Measurements from ENCODE around the gene SCFD2. TPM values are rescaled to one million over a fixed set of nuclear protein-coding genes. Genes with fewer than 3 reads are reported as not detected.

The SCFD2 gene
- polyA plus RNA-seq, 1 of the 3 experiments (the other 2 are of a cell fraction), result 14.1 TPM

GRCh38 chr4:52979821-52980590 is 385.9 kb downstream of the SCFD2 start:
- CTCF ChIA-PET, result interaction anchor here (0.9 to 9.8 kb wide), 5 partner anchors 113 to 745 kb away, joined by 4 to 135 read pairs (median 76); no protein-coding TSS in a partner anchor
- H3K36me3 ChIP-seq (replicated peaks in 1 of 2; ENCODE audit: control insufficient read depth in 1 of 2, insufficient read depth in 2 of 2, low read length in 1 of 2), result no peaks in the 10 kb centered on the region
- no peaks in the 10 kb centered on the region for H3F3A ChIP-seq (replicated peaks; ENCODE audit: insufficient read depth)
- H3K9me2 ChIP-seq, result no peaks in the 10 kb centered on the region
- 93% methylated on average over 3 of the region's 3 CpGs for WGBS (ENCODE audit: low lambda C conversion rate)
- H3K4me2 ChIP-seq, result no peak overlapping the region
- no peak overlapping the region for H3K9ac ChIP-seq
- no peaks in the 10 kb centered on the region for H3K79me2 ChIP-seq (ENCODE audit: insufficient read depth)
- no peak overlapping the region for H2AFZ ChIP-seq (ENCODE audit: low read depth)
- no peak overlapping the region; a peak in 1 of 4 replicates for H3K27ac ChIP-seq (ENCODE audit: low read depth in 2 of 2, low read length in 1 of 2)
- POLR2A ChIA-PET, result no interaction called here
- H3K9me3 ChIP-seq, result no peaks in the 10 kb centered on the region
- no peaks in the 10 kb centered on the region for H3K27me3 ChIP-seq (ENCODE audit: insufficient read depth)
- TF ChIP-seq RAD21 (IDR thresholded peaks at IDR 0.05; ENCODE audit: low read length), result peak; percentile 35; the same call in 1 of the 2 replicates
- no peak for TF ChIP-seq IRF3 (IDR thresholded peaks at IDR 0.05; ENCODE audit: low read depth, low read length)
- no peak overlapping the region for H3K4me3 ChIP-seq (ENCODE audit: low read depth in 2 of 2, low read length in 1 of 2)
- no peak for DNase-seq
- no peaks in the 10 kb centered on the region for H4K20me1 ChIP-seq (ENCODE audit: insufficient read depth)
- peaks cover 0 to 26% of the 10 kb centered on the region in 2 experiments; a peak in 2 of 4 replicates for H3K4me1 ChIP-seq (ENCODE audit: control insufficient read depth in 1 of 2, insufficient read depth in 2 of 2, low read depth in 1 of 2, low read length in 1 of 2)

GRCh38 chr4:52979020-52979419 is 386.8 kb downstream of the SCFD2 start:
- H3K4me1 ChIP-seq (ENCODE audit: control insufficient read depth in 1 of 2, insufficient read depth in 2 of 2, low read depth in 1 of 2, low read length in 1 of 2), result peaks cover 0 to 24% of the 10 kb centered on the region in 2 experiments; a peak in 2 of 4 replicates
- H4K20me1 ChIP-seq (ENCODE audit: insufficient read depth), result no peaks in the 10 kb centered on the region
- ChIA-PET POLR2A (no interaction called here), CTCF (interaction anchor here (0.6 kb wide), 1 partner anchor 811 kb away, joined by 3 read pairs; no protein-coding TSS in a partner anchor)
- no peak for DNase-seq
- H3K36me3 ChIP-seq (replicated peaks in 1 of 2; ENCODE audit: control insufficient read depth in 1 of 2, insufficient read depth in 2 of 2, low read length in 1 of 2), result no peaks in the 10 kb centered on the region
- H3K4me3 ChIP-seq (ENCODE audit: low read depth in 2 of 2, low read length in 1 of 2), result no peak overlapping the region
- no peaks in the 10 kb centered on the region for H3K27me3 ChIP-seq (ENCODE audit: insufficient read depth)
- H3K27ac ChIP-seq (ENCODE audit: low read depth in 2 of 2, low read length in 1 of 2), result no peak overlapping the region
- no peaks in the 10 kb centered on the region for H3K79me2 ChIP-seq (ENCODE audit: insufficient read depth)
- no peaks in the 10 kb centered on the region for H3K9me3 ChIP-seq
- no peak overlapping the region for H3K4me2 ChIP-seq
- no peaks in the 10 kb centered on the region for H3K9me2 ChIP-seq
- TF ChIP-seq TCF12 (IDR thresholded peaks at IDR 0.05) (no peak), TEAD4 (IDR thresholded peaks at IDR 0.05; ENCODE audit: borderline replicate concordance, insufficient read depth) (no peak), IRF3 (IDR thresholded peaks at IDR 0.05; ENCODE audit: low read depth, low read length) (no peak), NFIC (IDR thresholded peaks at IDR 0.05; ENCODE audit: borderline replicate concordance) (no peak), RFX5 (IDR thresholded peaks at IDR 0.05; ENCODE audit: low read length) (no peak), RAD21 (IDR thresholded peaks at IDR 0.05; ENCODE audit: low read length) (peak; percentile 22; the same call in 1 of the 2 replicates), YY1 (IDR thresholded peaks at IDR 0.05; ENCODE audit: low read depth) (no peak), CTCF (IDR thresholded peaks at IDR 0.05) (no peak), JUND (IDR thresholded peaks at IDR 0.05) (no peak), ZBTB33 (IDR thresholded peaks at IDR 0.05; ENCODE audit: borderline replicate concordance, low read depth) (no peak), SMC3 (IDR thresholded peaks at IDR 0.05; ENCODE audit: low read depth, low read length) (peak; percentile 15; the same call in 1 of the 2 replicates), USF1 (IDR thresholded peaks at IDR 0.05; ENCODE audit: borderline replicate concordance, low read depth) (no peak), FOXJ3 (CRISPR knock-in tag; IDR thresholded peaks at IDR 0.05) (no peak), USF2 (IDR thresholded peaks at IDR 0.05; ENCODE audit: borderline replicate concordance, low read depth, low read length) (no peak), FOXM1 (IDR thresholded peaks at IDR 0.05; ENCODE audit: low read depth) (no peak)
- no peak overlapping the region for H2AFZ ChIP-seq (ENCODE audit: low read depth)
- no peaks in the 10 kb centered on the region for H3F3A ChIP-seq (replicated peaks; ENCODE audit: insufficient read depth)
- H3K9ac ChIP-seq, result no peak overlapping the region
- 100% methylated on average over 1 of the region's 1 CpG for WGBS (ENCODE audit: low lambda C conversion rate)
